Panc1 (cell line): ENCODE measurements around the gene PROZ. TPM values are rescaled to one million over a fixed set of nuclear protein-coding genes. Genes with fewer than 3 reads are reported as not detected.

Experiments used
- ATAC-seq: fragments of 200-7000 bp; cut with Tn5 transposase; 2 replicates; pipeline ENCODE4 v1.9.1; 2020; ENCODE audit warnings: mild to moderate bottlenecking, moderate library complexity
- BruUV-seq: library from RNA; stranded (reverse); fragments of 400-500 nt; replicated peaks from 2 replicates; lab custom pipeline; 2021; lab: Mats Ljungman, UMichigan
- CTCF ChIA-PET: fragments of 300-600 bp; sonication (Branson Sonifier 250); formaldehyde crosslinking; loops from one replicate; lab custom pipeline; 2022; ENCODE audit warnings: antibody characterized with exemption; lab: Charles Lee
- POLR2A ChIA-PET: fragments of 300-600 bp; sonication (Branson Sonifier 250); formaldehyde crosslinking; loops from one replicate; lab custom pipeline; 2022; ENCODE audit warnings: antibody characterized with exemption; lab: Charles Lee
- DNase-seq: peaks from one replicate; pipeline ENCODE4 v3.0.0-alpha.2; 2010; ENCODE audit warnings: low read depth, low spot score
- H3K27ac ChIP-seq: 2 replicates; pipeline ENCODE4 v1.5.1; 2011; ENCODE audit warnings: mild to moderate bottlenecking, low read length, inconsistent platforms
- H3K27me3 ChIP-seq: fragments of 200-500 bp; sonication (Bioruptor generic); 2 replicates; pipeline ENCODE4 v1.6.0; 2014; ENCODE audit warnings: low read length, inconsistent platforms; ENCODE audit not compliant: control insufficient read depth, insufficient read depth
- H3K36me3 ChIP-seq: fragments of 200-500 bp; sonication (Bioruptor generic); 2 replicates; pipeline ENCODE4 v1.5.1; 2014; ENCODE audit warnings: inconsistent platforms, mild to moderate bottlenecking, low read length, moderate library complexity; ENCODE audit not compliant: control insufficient read depth, insufficient read depth
- H3K4me1 ChIP-seq: 2 replicates; pipeline ENCODE4 v1.5.1; 2011; ENCODE audit warnings: inconsistent platforms, mild to moderate bottlenecking, low read length, moderate library complexity; ENCODE audit not compliant: control insufficient read depth, insufficient read depth
- H3K4me3 ChIP-seq, 2 experiments: 2 replicates each; pipeline ENCODE4 v1.5.1; 2011 to 2012; ENCODE audit warnings: low read depth in 2 of 2, low read length in 2 of 2, mild to moderate bottlenecking in 2 of 2, inconsistent platforms in 1 of 2, moderate library complexity in 1 of 2
- H3K9me3 ChIP-seq: fragments of 200-500 bp; sonication (Bioruptor generic); 2 replicates; pipeline ENCODE4 v1.5.1; 2014; ENCODE audit warnings: low read depth, mild to moderate bottlenecking, inconsistent platforms, low read length, moderate library complexity; ENCODE audit not compliant: control insufficient read depth, insufficient read depth
- CTCF ChIP-seq: fragments of 450-650 bp; IDR thresholded peaks from 2 replicates; pipeline ENCODE4 v1.5.1; 2017; ENCODE audit warnings: mild to moderate bottlenecking
- POLR2AphosphoS5 ChIP-seq: IDR thresholded peaks from 2 replicates; pipeline ENCODE4 v1.6.1; 2012; ENCODE audit warnings: mild to moderate bottlenecking, low read depth, low read length, moderate library complexity
- REST ChIP-seq, 2 experiments: IDR thresholded peaks; 2 replicates each; pipeline ENCODE4 v1.6.1; 2011 to 2012; ENCODE audit warnings: low read depth in 2 of 2, control low read depth in 1 of 2, low read length in 1 of 2, mild to moderate bottlenecking in 1 of 2, moderate library complexity in 1 of 2; ENCODE audit not compliant: insufficient read depth in 1 of 2
- SIN3A ChIP-seq: IDR thresholded peaks from 2 replicates; pipeline ENCODE4 v1.6.1; 2012; ENCODE audit warnings: low read depth, mild to moderate bottlenecking, low read length, moderate library complexity, borderline replicate concordance; ENCODE audit not compliant: insufficient read depth
- TCF7L2 ChIP-seq: IDR thresholded peaks from 2 replicates; pipeline ENCODE4 v1.6.1; 2011; ENCODE audit warnings: mild to moderate bottlenecking, low read depth, low read length, inconsistent platforms
- in situ Hi-C: cut with HindIII; loops from 2 replicates; pipeline ENCODE4 v1.10.0; 2016; ENCODE audit warnings: low sequenced_read_pairs, low pct_unique_long_range_greater_than_20kb
- intact Hi-C: fragments of 100-400 bp; cut with micrococcal nuclease; formaldehyde crosslinking; loops from one replicate; pipeline ENCODE4 v1.10.0; 2022; ENCODE audit not compliant: unreplicated experiment
- total RNA-seq: library from RNA; stranded (reverse); gene quantifications from one replicate; pipeline ENCODE4 v1.2.1, GENCODE V29; 2021; ENCODE audit not compliant: unreplicated experiment

Gene PROZ
- total RNA-seq, 1 experiment from 2014 or later, result not detected

- intact Hi-C loops, result no loop called here
- Histone ChIP-seq H3K27me3 (no peaks in the 10 kb centered on the region), H3K4me3 (no peak overlapping the region), H3K27ac (no peak overlapping the region), H3K36me3 (no peaks in the 10 kb centered on the region), H3K9me3 (no peaks in the 10 kb centered on the region), H3K4me1 (no peaks in the 10 kb centered on the region)
- no peak for ATAC-seq
- TF ChIP-seq CTCF (no peak), REST (IDR thresholded peaks at IDR 0.05; ENCODE audit: insufficient read depth in 1 of 2, low read depth in 2 of 2, low read length in 1 of 2) (no peak), SIN3A (no peak), TCF7L2 (no peak), POLR2AphosphoS5 (no peak)
- no peak for DNase-seq
- ChIA-PET POLR2A (no interaction called here), CTCF (no interaction called here)
- in situ Hi-C loops, result no loop called here
- BruUV-seq, result no TSS peak
These were observed 19.5 kb upstream of the PROZ start for GRCh38 chr13:113138792-113139551.

- TF ChIP-seq REST (IDR thresholded peaks at IDR 0.05; ENCODE audit: insufficient read depth in 1 of 2, low read depth in 2 of 2, low read length in 1 of 2) (no peak), POLR2AphosphoS5 (no peak), CTCF (no peak), TCF7L2 (no peak), SIN3A (no peak)
- in situ Hi-C loops (no loop called here), intact Hi-C loops (no loop called here)
- no TSS peak for BruUV-seq
- no peak overlapping the region for H3K4me3 ChIP-seq
- H3K27me3 ChIP-seq, result no peaks in the 10 kb centered on the region
- no peaks in the 10 kb centered on the region for H3K9me3 ChIP-seq
- DNase-seq (no peak), ATAC-seq (no peak)
- H3K4me1 ChIP-seq, result no peaks in the 10 kb centered on the region
- CTCF ChIA-PET, result no interaction called here
- H3K36me3 ChIP-seq, result no peaks in the 10 kb centered on the region
- POLR2A ChIA-PET, result no interaction called here
- H3K27ac ChIP-seq, result no peak overlapping the region
These were observed 18.9 kb upstream of the PROZ start for GRCh38 chr13:113139577-113139976.
